Iris pigment epithelial cell (primary cell): ENCODE measurements around the gene PRDM16.

Source experiments
- DNase-seq: peaks from one replicate; pipeline ENCODE4 v3.0.0-alpha.2; 2011; ENCODE audit warnings: low read depth

Gene PRDM16

DNA sequence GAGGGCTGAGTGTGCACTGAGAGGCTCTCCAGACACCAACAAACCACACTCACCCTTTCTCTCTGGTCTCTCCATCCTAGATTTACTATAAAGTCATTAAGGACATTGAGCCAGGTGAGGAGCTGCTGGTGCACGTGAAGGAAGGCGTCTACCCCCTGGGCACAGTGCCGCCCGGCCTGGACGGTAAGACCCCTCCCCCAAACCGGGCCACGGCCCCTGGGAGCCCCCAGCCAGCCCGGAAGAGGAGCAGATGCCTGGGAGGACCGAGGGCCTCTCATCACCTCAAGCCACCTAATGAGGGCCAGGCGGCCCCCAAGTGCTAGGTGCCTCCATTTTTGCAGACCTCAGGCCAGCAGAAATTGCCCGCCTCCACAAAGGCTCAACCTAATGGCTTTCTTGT lies 327.4 kb downstream of the PRDM16 start:
- no peak for DNase-seq

DNA sequence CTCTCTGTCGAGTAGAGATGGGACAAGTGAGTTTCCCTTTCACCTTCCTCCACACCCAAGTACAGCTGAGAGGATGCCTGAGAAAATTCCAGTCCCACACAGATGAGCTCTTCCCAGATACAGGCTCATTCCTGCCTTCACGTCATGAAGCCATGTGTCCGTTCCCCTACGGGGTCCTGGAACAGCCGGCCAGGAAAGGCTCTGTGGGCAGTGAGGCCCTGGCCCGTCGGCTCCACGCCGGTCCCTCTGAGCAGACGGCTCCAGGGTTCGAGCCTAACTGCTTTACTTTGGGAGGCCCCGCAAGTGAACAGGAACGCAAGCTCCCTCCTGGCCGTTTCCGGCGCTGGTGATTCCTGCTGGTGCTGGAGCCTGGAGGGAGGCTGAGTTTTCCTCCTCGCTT lies 328.3 kb downstream of the PRDM16 start:
- no peak for DNase-seq

DNA sequence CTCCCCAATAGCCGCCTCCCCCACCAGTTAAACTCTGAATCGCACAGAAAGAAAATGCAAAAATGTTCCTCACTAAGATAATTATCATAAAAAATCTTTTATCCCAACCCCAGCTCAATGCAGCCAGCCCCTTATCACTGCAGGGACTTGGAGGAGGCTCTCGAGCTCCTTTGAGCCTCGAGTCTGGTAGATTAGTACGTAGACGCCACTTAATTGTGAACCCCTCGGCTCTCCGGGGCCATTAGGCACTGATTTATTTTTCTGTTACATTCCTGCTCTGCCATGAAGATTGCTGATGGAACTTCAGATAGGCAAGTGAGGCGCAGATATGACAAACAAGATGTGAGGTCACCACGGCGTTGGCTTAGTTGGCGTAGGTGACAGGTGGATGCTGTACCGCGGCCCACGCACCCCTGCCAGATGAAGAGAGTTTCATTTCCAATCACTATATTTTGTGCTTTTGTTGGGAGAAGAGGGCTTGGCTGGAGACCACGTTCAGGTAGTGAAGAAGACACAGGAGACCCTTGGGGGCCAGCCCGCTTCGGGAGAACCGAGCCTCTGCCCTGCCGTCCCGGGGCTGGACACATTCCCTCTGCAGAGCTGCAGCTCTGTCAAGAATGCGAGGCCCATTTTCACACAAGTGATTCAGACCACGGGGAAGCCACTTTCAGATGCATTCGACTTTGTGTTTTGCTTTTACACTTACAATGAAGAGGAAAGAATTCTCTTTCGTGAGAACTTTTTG lies 329.6 kb downstream of the PRDM16 start:
- DNase-seq: no peak

GRCh38 chr1:3399732-3400131 lies 330.7 kb downstream of the PRDM16 start:
- DNase-seq: no peak

- DNase-seq: no peak
Observed at GRCh38 chr1:3401585-3402257, 332.7 kb downstream of the PRDM16 start.

GRCh38 chr1:3402258-3403010 lies 333.4 kb downstream of the PRDM16 start:
- DNase-seq: no peak

DNA sequence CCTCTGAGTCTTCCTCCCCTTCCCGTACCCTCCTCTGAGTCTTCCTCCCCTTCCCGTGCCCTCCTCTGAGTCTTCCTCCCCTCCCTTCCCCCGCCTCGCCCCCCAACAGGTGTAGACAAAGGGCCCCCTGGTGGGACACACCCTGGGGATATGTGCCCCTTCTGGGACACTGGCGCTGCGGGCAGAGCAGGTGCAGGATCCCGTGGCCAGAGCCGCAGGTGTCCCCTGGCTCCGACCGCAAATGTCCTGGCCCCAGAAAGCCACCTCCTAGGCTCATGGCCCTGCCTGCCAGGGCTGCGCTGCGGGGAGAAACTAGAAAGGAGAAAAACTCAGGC lies 334.0 kb downstream of the PRDM16 start:
- DNase-seq: no peak

DNA sequence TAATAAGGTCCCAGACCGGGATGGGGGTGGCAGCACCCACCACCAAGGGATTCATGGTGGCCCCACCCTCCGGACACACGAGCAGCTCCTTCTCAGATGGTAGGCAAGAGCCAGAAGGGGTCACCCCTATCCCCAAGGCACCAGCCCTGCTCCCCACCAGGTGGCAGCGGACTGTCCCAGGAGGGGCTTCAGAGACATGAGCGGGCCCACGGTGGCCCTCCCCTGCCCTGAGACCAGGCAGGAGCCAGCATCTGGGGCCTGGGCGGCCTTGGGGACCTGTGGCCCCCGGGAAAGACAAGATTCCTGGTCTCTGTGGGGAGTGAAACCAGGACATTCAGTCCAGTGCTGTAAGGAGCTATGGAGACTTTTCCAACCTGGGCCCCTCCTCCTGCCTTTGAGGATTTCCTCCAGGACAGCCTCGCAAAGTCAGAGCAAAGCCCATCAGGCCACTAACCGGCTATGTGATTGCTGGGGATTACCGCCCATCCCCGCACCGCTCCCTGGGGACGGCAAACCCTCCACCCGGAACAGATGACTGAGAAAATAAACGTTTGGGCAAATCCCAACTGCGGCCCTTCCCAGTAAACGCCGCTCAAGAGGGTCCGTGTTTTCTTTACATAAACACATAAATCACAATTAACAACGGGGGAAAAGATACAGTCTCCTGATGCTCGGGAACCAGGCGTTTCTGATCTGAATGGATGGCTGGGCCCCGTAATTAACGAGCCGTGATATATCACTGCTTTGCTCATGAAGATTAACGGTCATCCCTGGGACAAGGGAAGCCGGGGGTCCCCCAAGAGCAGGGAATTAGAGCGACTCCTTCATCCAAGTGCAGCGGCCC lies 334.6 kb downstream of the PRDM16 start:
- DNase-seq: no peak

DNA sequence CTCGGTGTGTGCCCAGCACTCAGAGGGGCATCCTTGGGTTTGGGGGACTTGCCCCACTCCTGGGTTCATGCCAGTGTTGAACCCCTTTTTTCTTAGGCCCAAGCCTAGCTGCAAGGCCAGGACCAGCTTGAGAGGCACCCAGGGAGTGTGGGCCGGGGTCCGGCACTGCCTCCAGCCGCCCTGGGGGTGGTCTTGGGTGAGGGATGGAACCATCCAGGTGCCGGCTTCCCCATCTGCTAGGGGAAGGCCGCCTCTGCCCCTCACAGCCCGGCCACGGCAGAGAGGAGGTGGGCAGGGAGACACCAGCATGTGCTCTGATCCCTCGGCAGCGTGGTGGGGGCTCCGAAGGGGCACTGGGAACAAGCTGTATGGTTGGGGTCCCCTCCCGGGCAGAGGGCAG lies 335.3 kb downstream of the PRDM16 start:
- no peak for DNase-seq

GRCh38 chr1:3404801-3405200 lies 335.8 kb downstream of the PRDM16 start:
- no peak for DNase-seq

GRCh38 chr1:3405491-3405890 lies 336.5 kb downstream of the PRDM16 start:
- DNase-seq: no peak

DNA sequence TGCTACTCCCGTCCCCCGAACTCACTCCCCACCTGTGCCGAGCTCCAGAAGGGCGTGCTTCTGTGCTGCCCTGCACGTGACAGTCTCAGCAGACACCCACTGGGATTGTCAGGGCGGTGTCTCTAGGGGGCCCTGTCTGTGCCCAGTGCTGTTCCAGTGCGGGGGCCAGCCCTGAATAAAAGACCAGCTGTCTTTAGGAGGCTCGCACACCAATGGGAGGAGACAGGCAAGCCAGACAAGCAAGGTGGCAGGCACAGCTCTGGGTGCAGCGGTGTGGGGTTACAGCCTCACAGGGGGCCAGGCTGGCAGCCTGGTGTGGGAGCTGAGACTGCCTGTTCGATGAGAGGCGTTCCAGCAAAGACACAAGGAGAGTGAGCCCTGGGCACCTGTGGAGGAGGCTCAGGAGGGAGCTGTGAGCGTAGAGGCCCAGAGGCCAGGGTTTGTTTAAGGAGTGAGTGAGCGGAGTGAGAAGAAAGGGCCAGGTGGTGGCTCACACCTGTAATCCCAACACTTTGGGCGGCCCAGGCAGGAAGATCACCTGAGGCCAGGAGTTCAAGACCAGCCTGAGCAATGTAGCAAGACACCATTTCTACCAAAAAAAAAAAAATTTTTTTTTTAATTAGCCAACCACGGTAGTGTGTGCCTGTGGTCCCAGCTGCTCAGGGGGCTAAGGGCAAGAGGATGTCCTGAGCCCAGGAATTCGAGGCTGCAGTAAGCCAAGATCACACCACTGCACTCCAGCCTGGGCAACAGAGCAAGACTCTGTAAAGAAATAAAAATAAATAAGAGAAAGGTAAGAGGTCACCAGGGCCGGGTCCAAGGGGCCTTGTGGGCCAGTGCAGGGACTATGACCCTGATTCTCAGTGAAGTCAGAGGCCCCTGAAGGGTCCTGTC lies 337.2 kb downstream of the PRDM16 start:
- no peak for DNase-seq

- no peak for DNase-seq
Observed at GRCh38 chr1:3407021-3407420, 338.0 kb downstream of the PRDM16 start.

- no peak for DNase-seq
Observed at GRCh38 chr1:3408751-3409266, 339.8 kb downstream of the PRDM16 start.

DNA sequence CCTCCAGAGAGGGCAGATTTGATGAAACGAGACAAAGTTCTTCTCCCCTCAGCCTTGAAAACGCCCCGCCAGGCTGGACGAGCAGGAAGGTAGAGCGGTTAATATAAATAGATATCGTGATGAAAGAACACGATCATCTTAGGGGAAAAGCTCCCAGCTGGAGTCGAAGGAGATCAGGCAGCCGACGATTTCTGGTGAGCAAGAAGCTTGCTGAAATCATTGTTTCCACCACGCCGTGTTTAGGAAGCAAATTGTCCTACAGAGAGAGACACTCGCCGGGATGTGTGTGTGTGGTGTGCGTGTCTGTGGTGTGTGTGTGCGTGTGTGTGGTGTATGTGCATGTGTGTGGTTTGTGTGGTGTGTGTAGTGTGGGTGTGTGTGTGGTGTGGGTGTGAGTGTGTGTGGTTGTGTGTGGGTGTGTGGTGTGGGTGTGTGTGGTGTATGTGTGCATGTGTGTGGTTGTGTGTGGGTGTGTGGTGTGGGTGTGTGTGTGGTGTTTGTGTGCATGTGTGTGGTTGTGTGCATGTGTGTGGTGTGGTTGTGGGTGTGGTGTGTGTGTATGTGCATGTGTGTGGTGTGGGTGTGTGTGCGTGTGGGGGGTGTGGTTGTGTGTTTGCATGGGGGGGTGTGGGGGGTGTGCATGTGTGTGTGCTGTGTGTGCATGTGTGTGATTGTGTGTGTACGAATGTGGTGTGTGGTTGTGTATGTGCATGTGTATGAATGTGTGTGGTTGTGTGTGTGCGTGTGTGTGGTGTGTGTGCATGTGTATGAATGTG lies 340.6 kb downstream of the PRDM16 start:
- DNase-seq: no peak

DNA sequence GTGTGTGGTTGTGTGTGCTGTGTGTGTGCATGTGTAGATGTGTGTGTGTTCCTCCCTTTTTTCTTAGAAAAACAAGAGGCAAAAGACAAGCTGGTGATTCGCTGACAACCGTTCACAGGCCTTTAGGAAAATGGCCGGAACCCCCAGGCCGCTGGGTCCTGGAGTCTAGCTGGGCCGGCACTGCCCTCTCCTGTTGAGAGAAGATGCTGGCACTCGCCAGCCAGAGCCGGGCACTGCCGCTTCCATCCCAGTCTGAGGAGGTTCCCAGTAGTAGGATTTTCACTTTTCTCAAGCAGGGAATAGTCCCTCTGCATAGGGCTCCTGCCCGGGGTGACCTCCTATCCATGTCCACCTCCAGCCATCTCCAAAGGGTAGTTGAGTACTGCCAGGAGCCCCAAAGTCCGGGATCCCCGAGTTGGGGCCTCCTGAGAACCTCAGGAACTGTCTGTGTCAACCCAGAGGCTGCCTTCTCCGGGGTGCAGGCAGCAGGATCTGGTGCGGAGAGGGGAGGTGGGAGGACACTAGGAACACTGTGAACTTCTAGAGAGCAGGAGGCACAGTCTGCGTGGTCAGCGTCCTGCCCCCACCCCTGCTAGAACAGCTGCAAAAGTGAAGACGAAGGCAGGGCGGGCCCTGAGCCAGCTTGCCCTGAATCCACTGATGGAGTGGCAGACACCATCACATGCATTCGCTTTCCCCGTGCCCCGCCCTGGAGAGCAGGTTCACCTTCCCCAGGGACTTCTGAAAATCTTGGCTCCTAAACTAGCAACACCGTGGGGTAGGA lies 341.3 kb downstream of the PRDM16 start:
- peak; percentile 55 for DNase-seq

- DNase-seq: no peak
Observed at GRCh38 chr1:3411806-3412205, 342.8 kb downstream of the PRDM16 start.

DNA sequence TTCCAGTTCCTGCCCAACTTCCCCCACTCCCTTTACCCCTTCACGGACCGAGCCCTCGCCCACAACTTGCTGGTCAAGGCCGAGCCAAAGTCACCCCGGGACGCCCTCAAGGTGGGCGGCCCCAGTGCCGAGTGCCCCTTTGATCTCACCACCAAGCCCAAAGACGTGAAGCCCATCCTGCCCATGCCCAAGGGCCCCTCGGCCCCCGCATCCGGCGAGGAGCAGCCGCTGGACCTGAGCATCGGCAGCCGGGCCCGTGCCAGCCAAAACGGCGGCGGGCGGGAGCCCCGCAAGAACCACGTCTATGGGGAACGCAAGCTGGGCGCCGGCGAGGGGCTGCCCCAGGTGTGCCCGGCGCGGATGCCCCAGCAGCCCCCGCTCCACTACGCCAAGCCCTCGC lies 343.4 kb downstream of the PRDM16 start:
- DNase-seq: no peak

GRCh38 chr1:3413975-3414710 lies 345.1 kb downstream of the PRDM16 start:
- DNase-seq: no peak
